Hepatocyte (in vitro differentiated cells): ENCODE data around the gene ZMIZ2. TPM values are rescaled to one million over a fixed set of nuclear protein-coding genes. Genes with fewer than 3 reads are reported as not detected.

Source experiments
- DNase-seq: peaks from one replicate; pipeline ENCODE4 v3.0.0-alpha.2; 2016; ENCODE audit warnings: low spot score
- H2AFZ ChIP-seq: fragments of 200-600 bp; sonication (generic); 2 replicates; pipeline ENCODE4 v1.6.0; 2016; ENCODE audit warnings: antibody characterized with exemption, mild to moderate bottlenecking
- H3K27ac ChIP-seq: fragments of 200-600 bp; sonication (generic); 2 replicates; pipeline ENCODE4 v1.5.1; 2016; ENCODE audit warnings: mild to moderate bottlenecking
- H3K27me3 ChIP-seq: fragments of 200-600 bp; sonication (generic); 2 replicates; pipeline ENCODE4 v1.6.1; 2016
- H3K36me3 ChIP-seq: fragments of 200-600 bp; sonication (generic); replicated peaks from 2 replicates; pipeline ENCODE4 v1.5.1; 2016; ENCODE audit warnings: low read depth; ENCODE audit not compliant: insufficient read depth
- H3K4me1 ChIP-seq: fragments of 200-600 bp; sonication (generic); 2 replicates; pipeline ENCODE4 v1.5.1; 2016; ENCODE audit warnings: mild to moderate bottlenecking, moderate library complexity; ENCODE audit not compliant: insufficient read depth
- H3K4me2 ChIP-seq: fragments of 200-600 bp; sonication (generic); 2 replicates; pipeline ENCODE4 v1.6.0; 2016
- H3K4me3 ChIP-seq: fragments of 200-600 bp; sonication (generic); 2 replicates; pipeline ENCODE4 v1.5.1; 2016; ENCODE audit warnings: mild to moderate bottlenecking
- H3K79me2 ChIP-seq: fragments of 200-600 bp; sonication (generic); 2 replicates; pipeline ENCODE4 v1.6.0; 2017; ENCODE audit warnings: mild to moderate bottlenecking
- H3K9me2 ChIP-seq: fragments of 200-600 bp; sonication (generic); replicated peaks from 2 replicates; pipeline ENCODE4 v1.6.0; 2017; ENCODE audit warnings: mild to moderate bottlenecking; ENCODE audit not compliant: insufficient read depth
- H3K9me3 ChIP-seq: fragments of 200-600 bp; sonication (generic); 2 replicates; pipeline ENCODE4 v1.5.1; 2016; ENCODE audit warnings: low read depth, mild to moderate bottlenecking
- H4K20me1 ChIP-seq: fragments of 200-600 bp; sonication (generic); 2 replicates; pipeline ENCODE4 v1.6.0; 2016; ENCODE audit warnings: mild to moderate bottlenecking; ENCODE audit not compliant: insufficient read depth, poor library complexity, severe bottlenecking
- EZH2 ChIP-seq: fragments of 200-600 bp; sonication (generic); IDR thresholded peaks from 2 replicates; pipeline ENCODE4 v1.6.1; 2016; ENCODE audit warnings: antibody characterized with exemption, mild to moderate bottlenecking, borderline replicate concordance
- EZH2phosphoT487 ChIP-seq: fragments of 200-600 bp; sonication (generic); IDR thresholded peaks from one replicate; pipeline ENCODE4 v1.6.1; 2018; ENCODE audit warnings: antibody characterized with exemption, mild to moderate bottlenecking, low read depth, moderate library complexity; ENCODE audit not compliant: unreplicated experiment, severe bottlenecking
- WGBS: methylation state at CpG from one replicate; pipeline ENCODE4 v1.1.6; 2016; ENCODE audit warnings: low lambda C conversion rate; ENCODE audit errors: missing lambda C conversion rate; 5-methylcytosine and 5-hydroxymethylcytosine counted together
- polyA plus RNA-seq: library from polyadenylated mRNA; unstranded; fragments of >200 nt; fragmentation: Nextera tagmentation; extraction: Ambion mirVana; gene quantifications from 2 replicates; pipeline ENCODE4 v1.2.1, GENCODE V29; 2016
- total RNA-seq: library from RNA; depleted of rRNA; stranded (reverse); fragments of >200 nt; gene quantifications from 2 replicates; pipeline ENCODE4 v1.2.3, GENCODE V29; 2014
- TF ChIP-seq, protein P1 (sequence below): fragments of 200-600 bp; sonication (generic); IDR thresholded peaks from 2 replicates; pipeline ENCODE4 v1.5.1; 2016; ENCODE audit warnings: antibody characterized with exemption, mild to moderate bottlenecking; ENCODE audit not compliant: poor library complexity

The ZMIZ2 gene
- total and polyA plus RNA-seq, 2 experiments from 2014 or later = 10.5 to 37.0 TPM

- Histone ChIP-seq H3K4me2 (peak overlapping the region; percentile 94), H2AFZ (no peak overlapping the region), H3K79me2 (peaks cover 61% of the 10 kb centered on the region), H3K27ac (no peak overlapping the region), H3K9me3 (no peaks in the 10 kb centered on the region), H3K9me2 (no peaks in the 10 kb centered on the region), H3K4me3 (no peak overlapping the region), H3K4me1 (peaks cover 12% of the 10 kb centered on the region), H3K36me3 (no peaks in the 10 kb centered on the region), H3K27me3 (no peaks in the 10 kb centered on the region), H4K20me1 (peaks cover 19% of the 10 kb centered on the region)
- WGBS = 80% methylated on average over 2 of the region's 2 CpGs
- no peak for TF ChIP-seq EZH2
- no peak for TF ChIP-seq EZH2phosphoT487
- TF ChIP-seq, protein P1, sequence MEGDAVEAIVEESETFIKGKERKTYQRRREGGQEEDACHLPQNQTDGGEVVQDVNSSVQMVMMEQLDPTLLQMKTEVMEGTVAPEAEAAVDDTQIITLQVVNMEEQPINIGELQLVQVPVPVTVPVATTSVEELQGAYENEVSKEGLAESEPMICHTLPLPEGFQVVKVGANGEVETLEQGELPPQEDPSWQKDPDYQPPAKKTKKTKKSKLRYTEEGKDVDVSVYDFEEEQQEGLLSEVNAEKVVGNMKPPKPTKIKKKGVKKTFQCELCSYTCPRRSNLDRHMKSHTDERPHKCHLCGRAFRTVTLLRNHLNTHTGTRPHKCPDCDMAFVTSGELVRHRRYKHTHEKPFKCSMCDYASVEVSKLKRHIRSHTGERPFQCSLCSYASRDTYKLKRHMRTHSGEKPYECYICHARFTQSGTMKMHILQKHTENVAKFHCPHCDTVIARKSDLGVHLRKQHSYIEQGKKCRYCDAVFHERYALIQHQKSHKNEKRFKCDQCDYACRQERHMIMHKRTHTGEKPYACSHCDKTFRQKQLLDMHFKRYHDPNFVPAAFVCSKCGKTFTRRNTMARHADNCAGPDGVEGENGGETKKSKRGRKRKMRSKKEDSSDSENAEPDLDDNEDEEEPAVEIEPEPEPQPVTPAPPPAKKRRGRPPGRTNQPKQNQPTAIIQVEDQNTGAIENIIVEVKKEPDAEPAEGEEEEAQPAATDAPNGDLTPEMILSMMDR = no peak
- DNase-seq = no peak
Measured at GRCh38 chr7:44749992-44750391, 1.3 kb downstream of the ZMIZ2 start.

DNA sequence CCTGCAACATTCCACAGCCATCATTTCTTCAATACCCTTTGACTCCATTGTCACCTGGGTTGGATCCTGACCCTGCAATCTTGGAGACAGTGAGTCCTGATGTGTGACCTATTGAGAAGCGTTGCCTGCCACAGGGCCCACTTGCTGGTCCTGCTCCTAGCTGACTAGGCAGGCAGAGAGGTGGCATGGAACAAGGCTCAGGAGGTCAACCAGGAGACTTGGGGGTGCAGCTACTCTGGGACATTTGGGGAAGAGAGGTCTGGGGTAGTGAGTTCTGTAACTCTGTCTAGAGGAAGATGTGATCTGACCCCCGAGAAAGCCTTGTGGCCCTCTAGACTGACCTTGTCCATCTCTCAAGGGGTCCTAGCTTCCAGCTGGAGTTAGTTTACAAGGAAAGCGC lies 1.8 kb downstream of the ZMIZ2 start:
- peaks cover 12% of the 10 kb centered on the region for H3K4me1 ChIP-seq
- 95% methylated on average over 3 of the region's 3 CpGs for WGBS
- no peak overlapping the region for H3K4me3 ChIP-seq
- peak overlapping the region; percentile 75 for H3K27ac ChIP-seq
- no peak for DNase-seq
- peak overlapping the region; percentile 94 for H3K4me2 ChIP-seq
- no peaks in the 10 kb centered on the region for H3K9me2 ChIP-seq
- no peaks in the 10 kb centered on the region for H3K27me3 ChIP-seq
- no peaks in the 10 kb centered on the region for H3K36me3 ChIP-seq
- no peaks in the 10 kb centered on the region for H3K9me3 ChIP-seq
- H4K20me1 ChIP-seq = peaks cover 22% of the 10 kb centered on the region
- TF ChIP-seq, protein P1 = no peak
- no peak for TF ChIP-seq EZH2
- TF ChIP-seq EZH2phosphoT487 = no peak
- H3K79me2 ChIP-seq = peaks cover 65% of the 10 kb centered on the region
- no peak overlapping the region for H2AFZ ChIP-seq

DNA sequence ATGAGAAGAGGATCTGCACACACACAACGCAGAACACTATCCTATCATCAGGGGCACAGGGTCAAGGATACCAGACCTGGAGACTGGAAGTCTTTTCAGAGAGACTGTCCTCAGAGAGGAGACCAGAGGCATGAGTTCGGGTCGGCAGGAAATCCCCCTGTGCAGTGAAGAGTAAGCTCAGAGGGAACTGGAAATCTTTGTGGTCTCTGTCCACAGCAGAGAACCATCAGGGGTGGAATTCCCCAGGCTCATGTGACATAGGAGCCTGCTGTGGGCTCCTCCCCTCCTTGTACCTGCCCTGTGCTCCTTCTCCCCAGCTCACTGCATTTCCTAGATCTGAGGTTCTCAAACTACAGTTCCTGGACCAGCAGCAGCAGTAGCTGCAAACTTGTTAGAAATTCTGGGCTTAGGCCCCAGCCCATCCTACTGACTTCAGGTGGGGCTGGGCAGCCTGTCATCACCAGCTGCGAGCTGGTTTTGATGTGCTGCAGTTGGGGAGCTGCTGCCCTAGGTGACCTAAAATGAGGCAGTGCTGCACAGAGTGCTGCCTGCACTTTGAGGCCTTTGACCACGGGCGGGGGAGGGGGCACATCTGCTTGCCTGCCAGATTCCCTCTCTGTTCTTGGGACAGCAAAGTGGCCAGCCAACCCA lies 2.4 kb downstream of the ZMIZ2 start:
- peak; percentile 57 for DNase-seq
- H3K36me3 ChIP-seq = no peaks in the 10 kb centered on the region
- 56% methylated on average over 6 of the region's 6 CpGs for WGBS
- TF ChIP-seq EZH2 = no peak
- no peaks in the 10 kb centered on the region for H3K27me3 ChIP-seq
- H3K9me3 ChIP-seq = no peaks in the 10 kb centered on the region
- no peak overlapping the region for H3K4me3 ChIP-seq
- H3K27ac ChIP-seq = peak overlapping the region; percentile 75
- H3K4me2 ChIP-seq = peak overlapping the region; percentile 94
- no peaks in the 10 kb centered on the region for H3K9me2 ChIP-seq
- H3K79me2 ChIP-seq = peaks cover 71% of the 10 kb centered on the region
- peaks cover 12% of the 10 kb centered on the region for H3K4me1 ChIP-seq
- H2AFZ ChIP-seq = no peak overlapping the region
- H4K20me1 ChIP-seq = peaks cover 22% of the 10 kb centered on the region

DNA sequence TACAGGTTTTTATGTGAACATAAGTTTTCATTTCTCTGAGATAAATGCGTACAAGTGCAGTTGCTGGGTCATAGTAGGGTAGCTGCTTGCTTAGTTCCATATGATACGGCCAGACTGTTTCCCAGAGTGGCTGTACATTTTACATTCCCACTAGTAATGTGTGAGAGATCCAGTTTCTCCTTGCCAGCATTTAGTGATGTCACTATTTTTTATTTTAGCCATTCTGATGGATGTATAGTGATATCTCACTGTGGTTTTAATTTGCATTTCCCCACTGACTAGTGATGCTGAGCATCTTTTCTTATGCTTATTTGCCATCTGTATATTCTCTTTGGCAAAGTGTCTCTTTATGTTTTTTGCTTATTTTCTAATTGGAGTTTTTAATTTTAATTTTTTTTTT lies 4.2 kb downstream of the ZMIZ2 start:
- Histone ChIP-seq H3K79me2 (peaks cover 74% of the 10 kb centered on the region), H3K9me3 (no peaks in the 10 kb centered on the region), H3K4me3 (no peak overlapping the region), H3K4me2 (no peak overlapping the region), H3K36me3 (no peaks in the 10 kb centered on the region), H3K27ac (no peak overlapping the region), H2AFZ (no peak overlapping the region), H3K27me3 (no peaks in the 10 kb centered on the region), H3K9me2 (no peaks in the 10 kb centered on the region), H4K20me1 (peaks cover 22% of the 10 kb centered on the region), H3K4me1 (peaks cover 12% of the 10 kb centered on the region)
- DNase-seq = no peak
- TF ChIP-seq, protein P1 = no peak
- TF ChIP-seq EZH2 (no peak), EZH2phosphoT487 (no peak)
- 100% methylated on average over 2 of the region's 2 CpGs for WGBS
